GM18505 (cell line): Measurements from ENCODE around the gene RBM4.
"Not testable (repeated sequence)": the region's sequence is repeated elsewhere in the genome, so short reads cannot be mapped to it uniquely, and the experiment has no call there.

ENCODE experiments used
- ATAC-seq: cut with Tn5 transposase; IDR thresholded peaks from one replicate; pipeline ENCODE4 v1.9.1; 2021; ENCODE audit not compliant: unreplicated experiment
- POLR2A ChIP-seq: IDR thresholded peaks from 4 replicates; pipeline ENCODE4 v1.6.1; 2011; ENCODE audit warnings: borderline replicate concordance; ENCODE audit not compliant: insufficient read depth, insufficient read length; ENCODE audit errors: extremely low read depth

The RBM4 gene

GRCh38 chr11:66626382-66626781, 12.1 kb upstream of the RBM4 start:
- no peak for TF ChIP-seq POLR2A
- ATAC-seq, result no peak

GRCh38 chr11:66626926-66627325, 11.6 kb upstream of the RBM4 start:
- ATAC-seq, result no peak
- no peak for TF ChIP-seq POLR2A

GRCh38 chr11:66628061-66628603, 10.4 kb upstream of the RBM4 start:
- TF ChIP-seq POLR2A, result no peak
- no peak for ATAC-seq

- TF ChIP-seq POLR2A, result no peak
- ATAC-seq, result no peak
These were observed 9.1 kb upstream of the RBM4 start for GRCh38 chr11:66629356-66629755.

- ATAC-seq, result no peak
- no peak for TF ChIP-seq POLR2A
These were observed 6.6 kb upstream of the RBM4 start for GRCh38 chr11:66631883-66632282.

- no peak for ATAC-seq
- no peak for TF ChIP-seq POLR2A
These were observed 5.6 kb upstream of the RBM4 start for GRCh38 chr11:66632952-66633351.

GRCh38 chr11:66636411-66636810, 2.1 kb upstream of the RBM4 start:
- no peak for TF ChIP-seq POLR2A

GRCh38 chr11:66637557-66638176, 836 bp upstream of the RBM4 start:
- no peak for ATAC-seq
- no peak for TF ChIP-seq POLR2A

More at GRCh38 chr11:66636411-66636810, 2.1 kb upstream of the RBM4 start:
- ATAC-seq, result no peak

- TF ChIP-seq POLR2A, result no peak
- ATAC-seq, result no peak
These were observed 737 bp downstream of the RBM4 start for GRCh38 chr11:66639066-66639813.

- not testable (repeated sequence) for ATAC-seq
These were observed 1.4 kb downstream of the RBM4 start for GRCh38 chr11:66639814-66640340.

- TF ChIP-seq POLR2A, result no peak
- no peak for ATAC-seq
These were observed 3.3 kb downstream of the RBM4 start for GRCh38 chr11:66641834-66642233.

- no peak for ATAC-seq
- TF ChIP-seq POLR2A, result no peak
These were observed 5.4 kb downstream of the RBM4 start for GRCh38 chr11:66643745-66644437.

- TF ChIP-seq POLR2A, result no peak
- no peak for ATAC-seq
These were observed 8.3 kb downstream of the RBM4 start for GRCh38 chr11:66646828-66647227.
